Measurements from ENCODE around the gene NAT16. TPM values are rescaled to one million over a fixed set of nuclear protein-coding genes. Genes with fewer than 3 reads are reported as not detected.

NAT16 gene
- total RNA-seq, 1 donor from 2014 or later = 0.70 TPM

DNA sequence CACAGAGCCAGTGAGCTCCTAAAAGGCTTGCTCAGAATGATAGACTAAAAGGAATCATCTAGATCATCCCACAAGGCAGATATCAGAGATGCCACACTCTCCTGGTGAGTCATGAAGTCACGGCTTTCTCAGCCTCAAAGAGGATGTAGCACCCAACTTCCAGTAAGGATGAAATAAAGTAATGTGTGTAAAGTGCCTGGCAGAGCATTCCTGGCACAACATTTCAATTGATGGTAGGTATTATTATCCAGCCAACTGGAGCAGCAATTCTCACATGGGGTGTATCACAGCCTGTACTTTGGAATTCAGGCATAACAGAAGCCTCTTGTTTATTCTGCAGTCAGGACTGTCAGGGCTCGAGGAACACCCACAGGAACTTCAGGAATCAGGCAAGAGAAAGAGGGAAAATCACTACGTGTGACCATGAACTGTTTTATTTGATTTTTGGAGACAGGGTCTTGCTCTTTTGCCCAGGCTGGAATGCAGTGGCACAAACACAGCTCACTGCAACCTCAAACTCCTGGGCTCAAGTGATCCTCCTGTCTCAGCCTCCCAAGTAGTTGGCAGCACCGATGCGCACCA, 5.3 kb upstream of the NAT16 start:
- TF ChIP-seq, protein P1, sequence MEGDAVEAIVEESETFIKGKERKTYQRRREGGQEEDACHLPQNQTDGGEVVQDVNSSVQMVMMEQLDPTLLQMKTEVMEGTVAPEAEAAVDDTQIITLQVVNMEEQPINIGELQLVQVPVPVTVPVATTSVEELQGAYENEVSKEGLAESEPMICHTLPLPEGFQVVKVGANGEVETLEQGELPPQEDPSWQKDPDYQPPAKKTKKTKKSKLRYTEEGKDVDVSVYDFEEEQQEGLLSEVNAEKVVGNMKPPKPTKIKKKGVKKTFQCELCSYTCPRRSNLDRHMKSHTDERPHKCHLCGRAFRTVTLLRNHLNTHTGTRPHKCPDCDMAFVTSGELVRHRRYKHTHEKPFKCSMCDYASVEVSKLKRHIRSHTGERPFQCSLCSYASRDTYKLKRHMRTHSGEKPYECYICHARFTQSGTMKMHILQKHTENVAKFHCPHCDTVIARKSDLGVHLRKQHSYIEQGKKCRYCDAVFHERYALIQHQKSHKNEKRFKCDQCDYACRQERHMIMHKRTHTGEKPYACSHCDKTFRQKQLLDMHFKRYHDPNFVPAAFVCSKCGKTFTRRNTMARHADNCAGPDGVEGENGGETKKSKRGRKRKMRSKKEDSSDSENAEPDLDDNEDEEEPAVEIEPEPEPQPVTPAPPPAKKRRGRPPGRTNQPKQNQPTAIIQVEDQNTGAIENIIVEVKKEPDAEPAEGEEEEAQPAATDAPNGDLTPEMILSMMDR (conservative IDR thresholded peaks at IDR 0.05) = no peak
- Mint-ChIP-seq H3K4me3 (no peak overlapping the region), H3K27ac (ENCODE audit: unreplicated experiment) (no peak overlapping the region), H3K4me1 (peaks cover 12% of the 10 kb centered on the region), H3K27me3 (ENCODE audit: low read depth) (peaks cover 23% of the 10 kb centered on the region), H3K36me3 (ENCODE audit: low read depth) (no peaks in the 10 kb centered on the region), H3K9me3 (peaks cover 4% of the 10 kb centered on the region)
- no peak for DNase-seq (ENCODE audit: low read depth, low spot score)

GRCh38 chr7:101179713-101180112, 380 bp downstream of the NAT16 start:
- H3K4me3 Mint-ChIP-seq = peak overlapping the region; percentile 88
- H3K36me3 Mint-ChIP-seq (ENCODE audit: low read depth) = no peaks in the 10 kb centered on the region
- peaks cover 4% of the 10 kb centered on the region for H3K9me3 Mint-ChIP-seq
- H3K4me1 Mint-ChIP-seq = peaks cover 14% of the 10 kb centered on the region
- H3K27me3 Mint-ChIP-seq (ENCODE audit: low read depth) = peaks cover 72% of the 10 kb centered on the region
- H3K27ac Mint-ChIP-seq (ENCODE audit: unreplicated experiment) = no peak overlapping the region
- TF ChIP-seq, protein P1 (conservative IDR thresholded peaks at IDR 0.05) = no peak
- no peak for DNase-seq (ENCODE audit: low read depth, low spot score)

DNA sequence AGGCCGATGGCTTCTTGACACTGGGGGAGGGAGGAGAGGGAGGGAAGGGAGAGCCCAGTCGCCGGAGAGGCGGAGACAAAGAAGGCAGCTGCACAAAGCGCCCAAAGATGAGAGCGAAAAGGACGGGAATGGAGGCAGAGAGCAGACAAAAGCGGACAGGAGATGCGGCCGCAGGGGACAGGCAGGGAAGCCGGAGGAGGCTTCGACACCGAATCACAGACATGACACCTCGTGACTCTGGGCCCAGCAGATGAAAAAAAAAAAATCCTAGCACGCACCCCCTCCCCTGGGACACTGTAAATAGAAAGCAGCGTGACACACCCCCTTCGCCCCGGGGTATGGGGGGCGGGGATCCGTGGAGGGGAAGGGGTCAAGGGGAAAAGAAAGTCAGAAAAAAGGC, 976 bp downstream of the NAT16 start:
- TF ChIP-seq, protein P1 (conservative IDR thresholded peaks at IDR 0.05) = no peak
- H3K36me3 Mint-ChIP-seq (ENCODE audit: low read depth) = no peaks in the 10 kb centered on the region
- H3K4me1 Mint-ChIP-seq = peaks cover 14% of the 10 kb centered on the region
- H3K4me3 Mint-ChIP-seq = peak overlapping the region; percentile 88
- DNase-seq (ENCODE audit: low read depth, low spot score) = peak; percentile 45
- H3K27ac Mint-ChIP-seq (ENCODE audit: unreplicated experiment) = peak overlapping the region; percentile 95
- peaks cover 76% of the 10 kb centered on the region for H3K27me3 Mint-ChIP-seq (ENCODE audit: low read depth)
- peaks cover 4% of the 10 kb centered on the region for H3K9me3 Mint-ChIP-seq

GRCh38 chr7:101177644-101178043, 2.4 kb downstream of the NAT16 start:
- Mint-ChIP-seq H3K4me3 (no peak overlapping the region), H3K4me1 (peaks cover 12% of the 10 kb centered on the region), H3K27ac (ENCODE audit: unreplicated experiment) (no peak overlapping the region), H3K27me3 (ENCODE audit: low read depth) (peaks cover 89% of the 10 kb centered on the region), H3K36me3 (ENCODE audit: low read depth) (no peaks in the 10 kb centered on the region), H3K9me3 (peaks cover 4% of the 10 kb centered on the region)
- TF ChIP-seq, protein P1 (conservative IDR thresholded peaks at IDR 0.05) = no peak
- DNase-seq (ENCODE audit: low read depth, low spot score) = no peak

- TF ChIP-seq, protein P1 (conservative IDR thresholded peaks at IDR 0.05) = no peak
- peaks cover 17% of the 10 kb centered on the region for H3K4me1 Mint-ChIP-seq
- H3K36me3 Mint-ChIP-seq (ENCODE audit: low read depth) = no peaks in the 10 kb centered on the region
- H3K27ac Mint-ChIP-seq (ENCODE audit: unreplicated experiment) = no peak overlapping the region
- no peak overlapping the region for H3K4me3 Mint-ChIP-seq
- peaks cover 96% of the 10 kb centered on the region for H3K27me3 Mint-ChIP-seq (ENCODE audit: low read depth)
- H3K9me3 Mint-ChIP-seq = no peaks in the 10 kb centered on the region
- DNase-seq (ENCODE audit: low read depth, low spot score) = no peak
Observed at GRCh38 chr7:101175664-101176063, 4.4 kb downstream of the NAT16 start.

Measured in neural crest cell (in vitro differentiated cells).